Vagina (tissue), 2 donors: ENCODE measurements around the gene PDCD1.
"Not testable (repeated sequence)": the region's sequence is repeated elsewhere in the genome, so short reads cannot be mapped to it uniquely, and the experiment has no call there.

ENCODE experiments used
- POLR2A ChIP-seq, 2 donors: fragments of 450-650 bp; IDR thresholded peaks; one replicate each; pipeline ENCODE4 v1.6.1; 2017; ENCODE audit warnings: antibody characterized with exemption in 2 of 2, mild to moderate bottlenecking in 2 of 2, moderate library complexity in 2 of 2
- TF ChIP-seq, protein P1 (sequence below), 3 experiments: fragments of 450-650 bp in 2 of 3; fragments of 200-600 bp in 1 of 3; sonication (generic) in 1 of 3; IDR thresholded peaks; one replicate each; pipeline ENCODE4 v1.5.1; 2017 to 2019; ENCODE audit warnings: antibody characterized with exemption in 3 of 3, mild to moderate bottlenecking in 2 of 3, moderate library complexity in 2 of 3

DNA sequence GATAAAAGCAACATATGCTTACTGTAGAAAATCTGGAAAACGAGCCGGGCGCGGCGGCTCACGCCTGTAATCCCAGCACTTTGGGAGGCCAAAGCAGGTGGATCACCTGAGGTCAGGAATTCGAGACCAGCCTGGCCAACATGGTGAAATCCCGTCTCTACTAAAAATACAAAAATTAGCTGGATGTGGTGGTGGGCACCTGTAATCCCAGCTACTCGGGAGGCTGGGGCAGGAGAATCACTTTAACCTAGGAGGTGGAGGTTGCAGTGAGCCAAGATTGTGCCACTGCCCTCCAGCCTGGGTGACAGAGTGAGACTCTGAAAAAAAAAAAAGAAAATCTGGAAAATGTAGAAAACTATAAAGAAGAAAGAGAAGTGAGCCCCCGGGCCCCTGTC is 40.9 kb downstream of the PDCD1 start:
- not testable (repeated sequence) for TF ChIP-seq POLR2A (IDR thresholded peaks at IDR 0.05)
- TF ChIP-seq, protein P1, sequence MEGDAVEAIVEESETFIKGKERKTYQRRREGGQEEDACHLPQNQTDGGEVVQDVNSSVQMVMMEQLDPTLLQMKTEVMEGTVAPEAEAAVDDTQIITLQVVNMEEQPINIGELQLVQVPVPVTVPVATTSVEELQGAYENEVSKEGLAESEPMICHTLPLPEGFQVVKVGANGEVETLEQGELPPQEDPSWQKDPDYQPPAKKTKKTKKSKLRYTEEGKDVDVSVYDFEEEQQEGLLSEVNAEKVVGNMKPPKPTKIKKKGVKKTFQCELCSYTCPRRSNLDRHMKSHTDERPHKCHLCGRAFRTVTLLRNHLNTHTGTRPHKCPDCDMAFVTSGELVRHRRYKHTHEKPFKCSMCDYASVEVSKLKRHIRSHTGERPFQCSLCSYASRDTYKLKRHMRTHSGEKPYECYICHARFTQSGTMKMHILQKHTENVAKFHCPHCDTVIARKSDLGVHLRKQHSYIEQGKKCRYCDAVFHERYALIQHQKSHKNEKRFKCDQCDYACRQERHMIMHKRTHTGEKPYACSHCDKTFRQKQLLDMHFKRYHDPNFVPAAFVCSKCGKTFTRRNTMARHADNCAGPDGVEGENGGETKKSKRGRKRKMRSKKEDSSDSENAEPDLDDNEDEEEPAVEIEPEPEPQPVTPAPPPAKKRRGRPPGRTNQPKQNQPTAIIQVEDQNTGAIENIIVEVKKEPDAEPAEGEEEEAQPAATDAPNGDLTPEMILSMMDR (IDR thresholded peaks at IDR 0.05) = not testable (repeated sequence)
